GM12873 (cell line): ENCODE results near the gene ZFYVE28.

Experiments used
- TF ChIP-seq, protein P1 (sequence below): IDR thresholded peaks from 2 replicates; pipeline ENCODE4 v1.5.1; 2012; ENCODE audit warnings: low read depth, mild to moderate bottlenecking, moderate library complexity, low read length, control low read depth; ENCODE audit not compliant: insufficient read depth; ENCODE audit errors: missing control alignments

The ZFYVE28 gene

GRCh38 chr4:2418650-2419571 is 466 bp upstream of the ZFYVE28 start, which contains the start of gene CFAP99:
Gene CFAP99 (plus strand): TSS chr4:2418955.
- TF ChIP-seq, protein P1, sequence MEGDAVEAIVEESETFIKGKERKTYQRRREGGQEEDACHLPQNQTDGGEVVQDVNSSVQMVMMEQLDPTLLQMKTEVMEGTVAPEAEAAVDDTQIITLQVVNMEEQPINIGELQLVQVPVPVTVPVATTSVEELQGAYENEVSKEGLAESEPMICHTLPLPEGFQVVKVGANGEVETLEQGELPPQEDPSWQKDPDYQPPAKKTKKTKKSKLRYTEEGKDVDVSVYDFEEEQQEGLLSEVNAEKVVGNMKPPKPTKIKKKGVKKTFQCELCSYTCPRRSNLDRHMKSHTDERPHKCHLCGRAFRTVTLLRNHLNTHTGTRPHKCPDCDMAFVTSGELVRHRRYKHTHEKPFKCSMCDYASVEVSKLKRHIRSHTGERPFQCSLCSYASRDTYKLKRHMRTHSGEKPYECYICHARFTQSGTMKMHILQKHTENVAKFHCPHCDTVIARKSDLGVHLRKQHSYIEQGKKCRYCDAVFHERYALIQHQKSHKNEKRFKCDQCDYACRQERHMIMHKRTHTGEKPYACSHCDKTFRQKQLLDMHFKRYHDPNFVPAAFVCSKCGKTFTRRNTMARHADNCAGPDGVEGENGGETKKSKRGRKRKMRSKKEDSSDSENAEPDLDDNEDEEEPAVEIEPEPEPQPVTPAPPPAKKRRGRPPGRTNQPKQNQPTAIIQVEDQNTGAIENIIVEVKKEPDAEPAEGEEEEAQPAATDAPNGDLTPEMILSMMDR, result peak; percentile 31

DNA sequence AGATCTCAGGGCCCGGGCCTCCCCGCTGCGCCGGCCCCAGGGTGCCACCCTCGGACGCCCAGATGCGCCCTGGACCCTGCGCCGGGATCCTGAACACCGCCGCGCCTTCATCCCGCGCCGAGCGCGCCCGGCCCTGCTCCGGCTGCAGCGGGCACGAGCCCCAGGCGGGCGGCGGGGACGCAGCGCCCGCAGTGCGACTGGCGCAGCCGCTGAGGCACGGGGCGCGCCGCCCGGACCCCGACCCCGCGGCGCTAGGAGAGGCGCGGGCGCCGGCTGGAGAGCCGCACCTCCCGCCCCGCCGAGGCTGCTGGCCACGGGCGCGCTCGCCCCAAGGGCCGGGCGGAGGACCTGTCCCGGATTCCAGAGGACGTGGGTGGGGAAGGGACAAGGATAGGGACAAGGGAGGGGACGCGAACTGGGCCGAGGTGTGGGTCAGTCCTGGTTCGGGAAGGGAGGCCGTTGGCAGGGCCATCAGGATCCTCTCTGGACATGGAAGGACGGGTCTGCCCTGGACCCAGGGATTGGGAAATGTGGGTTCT is 1.1 kb downstream of the ZFYVE28 start:
- TF ChIP-seq, protein P1, result no peak

DNA sequence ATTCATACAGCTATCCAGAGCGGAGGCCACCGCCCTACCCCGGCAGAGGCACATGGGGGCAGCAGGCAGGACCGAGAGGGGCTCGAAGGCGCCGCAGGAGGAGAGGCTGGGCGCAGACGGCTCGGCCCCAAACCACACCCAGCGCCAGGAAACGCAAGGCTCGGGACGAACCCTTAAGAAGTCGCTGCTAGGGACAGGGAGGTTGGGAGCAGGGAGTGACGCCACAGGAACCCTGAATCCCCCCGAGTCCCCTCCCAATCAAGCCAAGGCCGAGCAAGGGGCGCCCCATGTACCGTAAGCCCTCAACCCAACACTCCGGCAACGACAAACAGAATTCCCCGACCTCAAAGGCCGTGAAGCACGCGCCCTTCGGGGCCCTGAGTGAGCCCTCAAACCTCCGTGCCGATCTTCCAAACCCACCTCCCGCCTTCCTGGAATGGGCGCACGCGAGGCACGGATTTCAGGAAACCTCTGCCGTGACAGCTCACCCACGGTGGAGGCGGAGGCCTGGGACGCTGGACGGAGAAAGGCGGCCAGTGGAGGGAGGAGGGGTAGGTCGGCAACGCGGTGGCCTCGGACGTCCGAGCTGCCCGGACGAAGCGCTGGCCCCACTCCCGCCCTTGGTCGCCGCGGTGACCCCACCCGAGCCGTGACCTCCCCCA is 1.8 kb downstream of the ZFYVE28 start:
- TF ChIP-seq, protein P1, result no peak

GRCh38 chr4:2415881-2416563 is 2.4 kb downstream of the ZFYVE28 start:
- TF ChIP-seq, protein P1, result no peak

DNA sequence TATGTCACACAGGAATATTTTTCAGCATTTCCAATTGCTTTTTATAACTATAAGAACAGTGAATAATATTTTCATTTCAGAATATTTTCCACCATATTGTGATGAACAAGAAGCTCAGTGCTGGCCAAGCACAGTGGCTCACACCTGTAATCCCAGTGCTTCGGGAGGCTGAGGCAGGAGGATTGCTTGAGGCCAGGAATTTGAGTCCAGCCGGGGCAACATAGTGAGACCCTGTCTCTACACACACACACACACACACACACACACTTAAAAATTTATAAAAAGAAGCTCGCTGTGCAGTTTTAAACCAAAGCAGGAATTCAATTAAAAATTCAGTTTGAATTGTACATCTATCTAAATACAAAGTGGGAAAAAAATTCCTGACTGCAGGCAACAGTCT is 3.2 kb downstream of the ZFYVE28 start:
- TF ChIP-seq, protein P1, result no peak

DNA sequence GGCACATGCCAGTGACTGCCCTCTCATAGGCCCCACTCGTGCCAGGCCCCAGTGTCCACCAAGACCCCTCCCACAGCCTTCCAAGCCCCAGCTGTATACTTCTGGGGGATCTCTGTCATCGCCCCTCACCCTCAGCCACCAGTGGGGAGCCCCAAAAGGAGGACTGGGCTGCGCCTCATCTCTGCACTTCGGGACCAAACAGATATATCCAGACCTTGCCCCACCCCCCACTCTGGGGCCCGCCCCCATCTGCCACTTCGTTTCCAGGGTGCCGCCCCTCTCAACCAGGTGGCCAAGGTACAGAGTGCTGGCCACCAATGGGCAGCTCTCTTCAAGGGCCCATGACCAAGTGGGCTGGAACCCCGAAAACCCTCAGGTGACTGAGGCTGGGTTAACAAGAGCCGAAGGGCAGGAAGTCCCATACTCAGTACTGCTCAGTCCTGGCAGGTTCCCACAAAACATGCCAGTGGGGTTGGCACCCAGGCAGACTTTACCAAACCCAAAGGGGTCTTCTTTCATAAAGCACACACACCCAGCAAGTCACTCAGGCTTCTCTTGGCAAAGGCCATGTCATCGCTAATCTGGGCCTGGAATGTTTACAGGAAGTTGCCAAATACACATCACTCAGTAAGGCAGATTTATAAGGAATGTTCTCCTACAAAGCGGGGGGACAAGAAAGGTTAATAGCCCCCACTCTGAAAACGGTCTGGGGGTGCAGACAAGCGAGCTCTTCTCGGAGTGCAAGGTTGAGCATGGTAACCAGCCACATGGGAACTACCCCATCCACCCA is 4.4 kb downstream of the ZFYVE28 start:
- TF ChIP-seq, protein P1, result no peak
